DLD1 (cell line): Measurements from ENCODE around the gene OR10J5.
"Not testable (repeated sequence)": the region's sequence is repeated elsewhere in the genome, so short reads cannot be mapped to it uniquely, and the experiment has no call there.

Experiments
- in situ Hi-C: cut with HindIII; loops from 2 replicates; pipeline ENCODE4 v1.10.0; 2017; ENCODE audit warnings: low sequenced_read_pairs

Gene OR10J5, protein sequence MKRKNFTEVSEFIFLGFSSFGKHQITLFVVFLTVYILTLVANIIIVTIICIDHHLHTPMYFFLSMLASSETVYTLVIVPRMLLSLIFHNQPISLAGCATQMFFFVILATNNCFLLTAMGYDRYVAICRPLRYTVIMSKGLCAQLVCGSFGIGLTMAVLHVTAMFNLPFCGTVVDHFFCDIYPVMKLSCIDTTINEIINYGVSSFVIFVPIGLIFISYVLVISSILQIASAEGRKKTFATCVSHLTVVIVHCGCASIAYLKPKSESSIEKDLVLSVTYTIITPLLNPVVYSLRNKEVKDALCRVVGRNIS

DNA sequence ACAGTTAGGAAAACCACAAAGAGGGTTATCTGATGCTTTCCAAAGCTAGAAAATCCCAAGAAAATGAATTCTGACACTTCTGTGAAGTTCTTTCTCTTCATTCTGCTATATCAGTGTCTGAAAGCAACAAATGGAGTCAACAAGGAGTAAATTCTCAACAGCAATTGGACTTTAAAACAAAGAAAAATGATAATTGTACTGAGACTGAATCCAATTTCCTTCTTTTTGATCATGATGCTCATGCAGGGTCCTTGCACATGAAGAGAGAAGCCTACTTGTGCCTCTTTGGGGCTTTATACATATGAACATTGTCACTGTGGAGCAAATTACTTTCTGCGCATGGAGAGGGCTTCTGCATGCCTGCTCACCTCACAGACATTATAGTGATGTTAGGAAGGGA is at the start of gene OR10J5:
Gene OR10J5, minus strand, starts transcription at position 101 of the 400 bp plus-strand sequence. Its CDS starts 0 bp downstream, at position 101.
- in situ Hi-C loops = no loop called here

DNA sequence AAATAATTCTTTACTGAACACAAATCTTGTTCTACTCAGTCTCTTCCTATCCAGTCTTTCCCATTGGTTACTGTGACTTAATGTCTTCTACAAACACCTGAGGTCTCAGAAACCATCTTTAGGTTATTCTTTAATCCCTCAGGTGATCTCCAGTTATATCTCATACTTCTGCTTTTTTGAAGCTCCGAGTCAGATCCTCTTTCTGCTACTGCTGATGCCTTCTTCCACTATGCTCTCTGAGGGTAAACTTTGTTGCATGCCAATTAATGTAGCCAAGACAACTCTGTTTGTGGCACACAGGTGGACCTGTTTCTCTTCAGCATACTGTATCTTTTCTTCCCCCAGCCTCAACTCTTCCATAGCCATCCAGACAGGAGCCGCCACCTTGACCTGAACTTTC is 48.7 kb upstream of the OR10J5 start:
- in situ Hi-C loops = no loop called here

DNA sequence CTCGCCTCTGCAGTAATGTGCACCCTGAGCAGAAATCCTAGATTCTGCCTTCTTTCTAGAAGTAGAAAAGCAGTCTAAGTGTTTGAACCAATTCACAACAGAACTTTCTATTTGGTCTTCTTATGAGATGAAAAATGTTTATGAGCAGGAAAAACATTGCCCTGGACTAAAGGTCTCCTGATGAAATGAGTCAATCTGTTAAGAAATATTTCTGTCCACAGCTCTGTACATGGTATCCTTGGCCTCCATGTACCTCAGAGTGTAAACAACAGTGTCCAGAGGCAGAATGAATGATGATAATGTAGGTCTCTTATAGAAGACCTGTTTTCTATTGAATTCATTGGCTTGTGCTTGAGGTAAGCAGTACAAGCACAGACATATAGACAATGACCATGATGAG is 45.6 kb upstream of the OR10J5 start:
- in situ Hi-C loops = no loop called here

DNA sequence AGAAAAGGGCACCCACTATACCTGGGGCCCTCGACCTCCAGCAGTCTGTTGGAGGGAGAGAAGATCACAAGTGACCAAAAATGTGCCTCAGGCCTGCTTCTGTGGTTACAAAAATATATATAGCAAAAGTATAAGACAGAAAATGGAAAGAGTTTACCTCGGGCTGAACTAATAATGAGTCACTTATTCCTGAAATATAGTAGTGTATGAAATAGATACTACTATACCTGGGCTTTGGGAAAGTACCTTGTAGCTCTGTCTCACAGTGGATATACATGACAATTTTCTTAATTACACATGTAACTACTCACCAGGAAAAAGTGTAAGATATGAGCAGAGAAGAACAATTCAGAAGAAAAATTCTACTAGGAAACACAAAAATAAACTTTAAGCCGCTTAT is 44.5 kb upstream of the OR10J5 start:
- in situ Hi-C loops = no loop called here

DNA sequence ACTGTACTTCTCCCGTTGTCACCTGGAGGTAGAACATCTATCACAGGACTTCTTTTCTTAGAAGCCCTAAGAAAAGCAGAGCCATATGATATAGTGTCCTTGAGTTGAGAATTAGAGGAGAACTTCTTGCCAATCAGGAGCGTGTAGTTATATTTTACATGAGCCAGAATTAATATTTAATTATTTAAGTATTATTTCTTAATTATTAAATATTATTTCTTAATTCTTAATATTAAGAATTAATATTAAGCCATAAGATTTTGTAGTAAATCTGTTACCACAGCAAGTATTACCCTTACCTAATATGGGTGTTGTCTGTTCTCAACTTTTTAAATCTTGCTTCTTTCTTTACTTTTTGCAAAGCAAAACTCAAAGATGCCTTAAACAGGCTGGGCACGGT is 41.6 kb upstream of the OR10J5 start:
- in situ Hi-C loops = no loop called here

DNA sequence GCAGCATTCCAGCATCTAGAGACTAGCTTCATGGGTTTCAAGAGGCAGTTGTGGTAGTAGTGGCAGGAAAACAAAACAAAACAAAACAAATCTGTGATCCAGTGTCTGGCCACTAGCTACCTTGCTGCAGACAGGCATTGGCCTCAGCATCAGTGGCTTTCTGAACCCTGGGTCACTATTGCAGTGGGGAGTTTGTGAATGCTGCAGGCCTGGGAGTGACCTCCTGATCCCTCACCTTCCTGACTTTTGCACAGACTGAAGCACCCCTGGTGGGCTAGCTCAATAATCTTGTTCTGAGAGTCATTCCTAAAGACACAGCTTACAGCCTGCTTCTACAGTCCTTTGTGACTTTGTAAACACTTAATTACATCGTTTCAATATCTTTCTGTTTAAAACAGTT is 26.9 kb upstream of the OR10J5 start:
- in situ Hi-C loops = no loop called here

DNA sequence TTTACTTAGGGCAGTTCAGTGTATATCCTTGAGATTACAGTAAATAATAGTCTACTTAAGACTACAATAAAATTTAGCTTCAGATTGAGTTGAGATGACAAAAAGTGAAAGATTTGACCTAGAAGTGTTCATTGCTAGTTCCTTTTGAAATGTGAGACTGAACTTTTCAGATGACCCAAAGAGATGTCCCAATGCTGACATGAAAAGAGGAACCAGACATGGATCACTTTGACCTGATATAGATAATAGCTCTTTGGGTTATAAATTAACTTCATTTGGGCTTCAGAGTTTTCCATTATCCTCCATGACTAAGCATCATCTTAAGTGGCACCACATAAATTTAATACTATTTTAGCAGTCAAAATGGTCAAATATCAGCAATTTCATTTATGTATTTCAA is 25.7 kb upstream of the OR10J5 start:
- in situ Hi-C loops = no loop called here

DNA sequence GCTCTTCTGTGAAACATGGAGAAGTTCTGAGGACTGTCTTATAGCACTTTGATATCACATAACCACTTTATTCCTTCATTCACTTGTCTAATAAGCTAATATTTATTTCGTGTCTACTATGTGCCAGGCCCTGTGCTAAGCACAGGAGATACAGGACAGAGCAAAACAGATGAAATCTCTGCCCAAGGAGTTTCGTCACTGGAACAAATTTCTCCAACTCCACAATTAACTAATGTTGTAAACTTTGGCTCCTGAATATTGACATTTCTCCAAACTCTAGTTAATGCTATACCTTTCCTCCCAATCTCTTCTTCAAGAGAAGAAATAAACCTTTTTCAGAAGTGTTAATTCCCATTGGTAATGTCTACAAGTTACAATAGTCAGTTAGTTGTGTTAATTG is 24.8 kb upstream of the OR10J5 start:
- in situ Hi-C loops = no loop called here

DNA sequence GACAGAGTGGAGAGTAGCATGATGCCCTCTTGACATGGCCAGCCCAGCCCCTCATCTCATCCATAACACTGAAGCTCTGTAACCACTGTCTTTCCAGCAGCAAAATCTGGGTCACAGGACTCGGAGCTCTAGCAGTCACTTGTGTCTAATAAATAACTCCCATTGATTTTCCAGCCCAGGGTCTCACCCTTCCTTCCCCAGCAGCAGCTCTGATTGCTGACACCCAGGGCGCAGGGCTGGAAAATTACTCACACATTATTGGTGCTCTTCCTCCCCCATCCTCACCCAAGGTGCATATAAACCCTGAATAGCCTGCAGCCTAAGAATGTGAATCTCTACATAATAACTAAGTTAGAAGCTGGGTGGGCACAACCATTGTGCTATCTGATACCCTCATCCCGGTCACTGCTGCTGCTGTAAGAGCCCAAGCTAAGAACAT is 21.1 kb upstream of the OR10J5 start:
- in situ Hi-C loops = no loop called here

DNA sequence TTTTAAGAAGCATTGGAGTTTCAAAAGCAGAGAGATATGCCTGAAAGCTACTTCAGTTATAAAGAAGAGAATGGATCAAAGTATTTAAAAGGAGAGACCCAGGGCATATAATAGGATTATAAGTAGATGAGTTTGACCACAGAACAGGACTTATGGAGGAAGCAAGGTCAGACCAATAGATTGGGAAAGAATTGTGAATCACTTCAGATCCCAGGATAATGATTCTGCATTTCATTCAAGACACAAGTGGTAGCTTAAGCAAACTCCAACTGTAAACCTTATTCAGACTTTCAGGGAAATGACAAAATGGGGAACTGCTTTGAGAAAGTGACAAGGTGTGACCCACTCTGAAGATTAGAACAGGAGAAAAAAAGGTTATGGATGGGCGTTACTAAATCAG is 18.9 kb upstream of the OR10J5 start:
- in situ Hi-C loops = no loop called here

DNA sequence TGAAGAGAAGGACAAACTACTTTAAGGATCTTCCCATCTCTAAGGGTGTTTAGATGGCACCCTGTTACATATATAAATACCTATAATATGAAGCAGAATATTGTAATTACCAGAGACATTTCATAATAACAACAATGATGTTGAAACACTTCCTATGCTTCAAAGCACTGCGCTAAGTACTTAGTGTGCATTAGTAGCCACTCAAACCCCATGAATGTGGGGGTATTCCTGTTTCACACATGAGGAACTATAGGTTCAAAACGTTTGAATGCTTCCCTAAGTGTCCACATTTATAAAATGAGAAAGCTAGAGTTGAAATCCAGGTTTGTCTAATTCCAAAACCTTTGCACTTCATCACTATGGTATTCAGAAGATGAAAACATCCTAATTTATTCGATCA is 18.5 kb upstream of the OR10J5 start:
- in situ Hi-C loops = no loop called here

DNA sequence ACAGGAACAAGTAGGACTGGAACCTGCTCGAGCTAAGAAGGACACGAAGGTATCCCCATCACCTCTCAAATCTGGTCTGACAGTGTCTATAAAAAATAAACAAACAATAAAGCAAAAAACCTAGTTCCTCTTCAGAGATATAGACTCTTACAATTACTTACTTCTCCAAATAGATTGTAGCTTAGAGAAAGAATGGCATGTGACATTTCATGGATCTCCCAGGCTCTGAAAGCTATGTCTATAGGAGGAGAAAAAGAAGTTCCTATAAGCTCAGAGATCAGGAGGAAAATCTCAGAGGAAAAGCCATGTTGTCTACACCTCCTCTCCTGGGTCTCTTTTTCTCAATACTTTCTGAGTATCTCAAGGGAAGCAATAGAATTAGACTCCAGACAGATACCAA is 12.3 kb upstream of the OR10J5 start:
- in situ Hi-C loops = no loop called here

DNA sequence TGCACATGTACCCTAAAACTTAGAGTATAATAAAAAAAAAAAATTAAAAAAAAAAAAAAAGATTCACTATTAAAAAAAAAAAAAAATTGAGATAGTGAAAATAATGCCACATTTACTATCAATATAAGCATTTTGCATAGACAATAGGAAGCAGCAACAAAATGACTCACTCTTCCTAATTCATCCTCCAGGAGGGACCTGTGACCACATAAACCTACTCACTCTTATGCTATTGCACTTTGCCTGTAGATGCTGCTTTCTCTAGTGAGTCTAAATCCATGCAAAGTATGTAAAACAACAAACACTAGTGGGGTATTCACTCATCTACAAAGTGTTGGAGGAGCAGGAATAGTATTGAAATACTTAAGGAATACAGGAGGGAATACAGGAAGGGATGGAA is 2.9 kb downstream of the OR10J5 start:
- in situ Hi-C loops = no loop called here

DNA sequence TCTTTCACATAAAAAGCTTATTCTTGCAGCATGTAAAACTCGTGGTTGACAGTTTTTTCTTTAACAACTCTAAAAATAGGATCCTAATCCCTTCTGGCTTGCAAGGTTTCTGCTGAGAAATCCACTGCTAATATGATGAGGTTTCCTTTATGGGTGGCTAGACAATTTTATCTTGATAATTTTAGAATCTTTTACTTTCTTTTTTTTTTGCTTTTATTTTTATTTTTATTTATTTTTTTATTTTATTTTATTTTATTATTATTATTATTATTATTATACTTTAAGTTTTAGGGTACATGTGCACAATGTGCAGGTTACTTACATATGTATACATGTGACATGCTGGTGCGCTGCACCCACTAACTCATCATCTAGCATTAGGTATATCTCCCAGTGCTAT is 11.0 kb downstream of the OR10J5 start:
- in situ Hi-C loops = not testable (repeated sequence)

DNA sequence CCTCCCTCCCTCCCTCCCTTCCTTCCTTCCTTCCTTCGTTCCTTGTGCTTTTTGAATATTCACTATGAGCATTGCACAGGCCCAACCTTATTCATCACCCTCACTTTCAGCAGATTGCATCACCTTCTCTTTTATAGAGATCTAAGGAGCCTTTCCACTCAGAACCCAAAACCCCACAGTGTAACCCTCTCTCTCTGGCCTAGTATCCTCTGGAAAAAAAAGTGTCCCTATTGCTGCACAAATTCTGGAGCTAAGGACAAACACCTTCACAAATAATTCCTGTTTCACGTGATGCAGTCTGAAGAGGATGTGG is 25.6 kb downstream of the OR10J5 start:
- in situ Hi-C loops = no loop called here

DNA sequence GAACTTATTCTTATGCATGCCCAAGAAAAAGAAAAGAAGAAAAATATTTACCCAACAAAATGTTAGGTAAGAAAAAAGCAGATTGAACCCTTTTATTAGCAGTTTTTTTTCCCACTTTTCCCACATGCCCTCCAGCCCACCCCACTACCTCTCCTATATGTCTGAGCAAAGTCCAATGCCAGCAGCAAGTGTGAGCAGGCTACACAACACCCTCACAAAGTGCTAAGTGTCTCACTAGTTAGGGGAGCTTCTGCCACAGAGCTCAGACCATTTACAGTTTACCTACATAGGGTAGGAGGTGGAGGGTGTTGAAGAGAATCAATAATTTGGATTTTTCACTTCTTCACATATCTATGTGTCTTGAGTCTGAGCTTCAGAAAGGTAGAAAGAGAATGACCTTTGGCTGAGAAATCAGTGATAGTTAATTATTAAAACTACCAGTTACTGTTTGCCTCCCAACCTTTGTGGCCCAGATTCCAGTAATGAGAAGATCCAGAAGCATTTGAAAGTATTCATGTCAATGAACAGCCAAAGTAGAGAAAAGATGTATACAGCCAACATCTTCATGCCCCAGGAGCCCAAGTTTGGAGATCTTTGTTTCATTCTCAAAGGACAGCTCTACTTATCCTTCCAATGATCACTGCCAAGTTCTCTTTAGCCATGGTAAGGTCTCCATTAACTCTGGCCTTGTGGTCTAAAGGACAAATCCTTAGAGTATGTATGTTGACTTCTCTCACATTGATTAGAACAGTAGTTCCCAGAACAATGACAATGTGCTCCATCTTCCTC is 26.2 kb downstream of the OR10J5 start:
- in situ Hi-C loops = no loop called here

DNA sequence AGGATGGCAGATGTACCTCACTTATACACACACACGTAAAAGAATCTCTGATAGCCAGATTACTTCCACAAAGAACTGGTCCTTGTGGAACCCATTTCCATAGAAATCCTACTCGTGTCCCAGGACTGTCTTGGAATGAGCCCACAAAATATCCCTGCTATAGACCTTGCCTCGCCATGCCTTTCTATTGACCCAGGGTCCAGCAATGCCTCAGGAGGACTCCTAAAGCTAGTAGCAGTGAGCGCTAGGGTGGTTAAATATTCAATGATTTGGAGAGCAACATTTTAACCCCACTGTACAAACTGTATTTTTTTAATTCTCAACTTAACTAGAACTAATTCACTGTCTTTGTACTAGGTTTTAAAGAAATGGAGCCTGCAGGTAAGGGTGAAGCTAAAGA is 26.9 kb downstream of the OR10J5 start:
- in situ Hi-C loops = no loop called here

DNA sequence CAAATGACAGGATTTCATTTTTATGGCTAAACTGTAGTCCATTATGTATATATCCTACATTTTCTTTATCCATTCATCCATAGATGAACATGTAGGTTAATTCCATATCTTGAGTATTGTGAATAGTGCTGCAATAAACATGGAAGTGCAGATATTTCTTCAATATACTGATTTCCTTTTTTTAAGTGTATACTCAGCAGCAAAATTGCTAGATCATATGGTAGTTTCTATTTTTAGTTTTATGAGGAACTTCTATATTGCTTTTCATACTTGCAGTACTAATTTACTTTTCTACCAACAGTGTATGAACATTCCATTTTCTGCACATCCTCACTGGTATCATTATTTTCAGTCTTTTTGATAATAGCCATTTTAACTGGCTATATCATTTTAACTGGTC is 30.1 kb downstream of the OR10J5 start:
- in situ Hi-C loops = no loop called here

DNA sequence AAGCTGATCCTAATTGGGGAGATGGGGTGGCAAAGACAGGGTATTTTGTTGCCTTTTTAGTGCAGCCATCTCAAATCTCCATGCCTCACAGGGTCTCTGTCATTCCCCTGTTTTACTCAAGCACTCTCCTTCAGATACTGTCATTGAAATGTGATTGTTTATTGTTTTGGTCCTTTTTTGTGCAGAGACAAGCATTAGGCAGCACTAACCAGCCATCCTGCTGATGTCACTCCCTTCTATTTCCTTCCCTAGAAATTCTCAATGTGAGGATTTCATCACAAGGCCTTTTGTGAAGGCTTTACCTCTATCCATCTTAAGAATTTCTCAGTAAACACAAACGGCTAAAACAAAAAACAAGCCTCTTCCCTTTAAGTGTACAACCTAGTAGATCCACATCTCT is 34.7 kb downstream of the OR10J5 start:
- in situ Hi-C loops = no loop called here

DNA sequence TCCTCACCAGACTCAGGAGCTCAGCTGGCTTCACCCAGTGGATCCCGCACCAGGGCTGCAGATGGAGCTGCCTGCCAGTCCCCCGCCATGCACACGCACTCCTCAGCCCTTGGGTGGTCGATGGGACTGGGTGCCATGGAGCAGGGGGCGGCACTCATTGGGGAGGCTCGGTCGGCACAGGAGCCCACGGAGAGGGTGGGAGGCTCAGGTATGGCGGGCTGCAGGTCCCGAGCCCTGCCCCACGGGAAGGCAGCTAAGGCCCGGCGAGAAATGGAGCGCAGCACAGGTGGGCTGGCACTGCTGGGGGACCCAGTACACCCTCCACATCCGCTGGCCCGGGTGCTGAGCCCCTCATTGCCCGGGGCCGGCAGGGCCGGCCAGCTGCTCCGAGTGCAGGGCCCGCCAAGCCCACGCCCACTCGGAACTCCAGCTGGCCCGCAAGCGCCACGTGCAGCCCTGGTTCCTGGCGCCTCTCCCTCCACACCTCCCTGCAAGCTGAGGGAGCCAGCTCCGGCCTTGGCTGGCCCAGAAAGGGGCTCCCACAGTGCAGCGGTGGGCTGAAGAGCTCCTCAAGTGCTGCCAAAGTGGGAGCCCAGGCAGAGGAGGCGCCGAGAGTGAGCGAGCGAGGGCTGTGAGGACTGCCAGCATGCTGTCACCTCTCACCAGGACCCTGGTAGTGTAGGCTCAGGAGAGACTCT is 41.1 kb downstream of the OR10J5 start:
- in situ Hi-C loops = not testable (repeated sequence)

DNA sequence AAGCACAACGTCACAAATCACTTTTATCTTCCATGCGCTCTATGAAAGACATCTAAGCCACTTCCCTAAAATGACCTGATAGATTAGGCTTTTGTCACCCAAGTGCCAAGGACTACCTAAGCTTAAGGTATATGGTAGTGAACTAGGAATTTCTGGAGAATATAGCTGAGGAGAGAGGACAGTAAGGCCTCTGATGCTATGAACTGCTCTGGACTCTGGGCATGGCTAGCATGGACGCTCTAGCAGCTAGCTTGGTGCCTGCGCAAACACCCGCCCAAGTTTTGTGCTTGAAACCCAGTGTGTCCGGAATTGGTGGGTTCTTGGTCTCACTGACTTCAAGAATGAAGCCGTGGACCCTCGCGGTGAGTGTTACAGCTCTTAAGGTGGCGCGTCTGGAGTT is 42.5 kb downstream of the OR10J5 start:
- in situ Hi-C loops = no loop called here
